GM12891 (cell line): ENCODE measurements around the gene ITGAD.
"Not testable (repeated sequence)": the region's sequence is repeated elsewhere in the genome, so short reads cannot be mapped to it uniquely, and the experiment has no call there.

Experiments used
- DNase-seq: peaks from one replicate; pipeline ENCODE4 v3.0.0; 2011; ENCODE audit warnings: low spot score; ENCODE audit not compliant: insufficient read length
- FAIRE-seq: peaks from 2 replicates; lab custom pipeline; 2011; peaks lifted over from hg19 to GRCh38; lab: Jason Lieb, UNC
- PAX5 ChIP-seq: IDR thresholded peaks from 2 replicates; pipeline ENCODE4 v1.6.1; 2011; ENCODE audit warnings: low read length, moderate library complexity, mild to moderate bottlenecking; ENCODE audit not compliant: insufficient read depth, severe bottlenecking
- POLR2A ChIP-seq: IDR thresholded peaks from 2 replicates; pipeline ENCODE4 v1.6.1; 2011; ENCODE audit warnings: low read depth, low read length, control low read depth
- POLR2AphosphoS5 ChIP-seq: IDR thresholded peaks from 2 replicates; pipeline ENCODE4 v1.6.1; 2011; ENCODE audit warnings: low read depth, low read length, control low read depth
- POU2F2 ChIP-seq: IDR thresholded peaks from 2 replicates; pipeline ENCODE4 v1.6.1; 2011; ENCODE audit warnings: low read depth, mild to moderate bottlenecking, control low read depth, low read length, moderate library complexity
- SPI1 ChIP-seq: IDR thresholded peaks from 2 replicates; pipeline ENCODE4 v1.6.1; 2011; ENCODE audit warnings: low read depth, low read length, control low read depth
- TAF1 ChIP-seq: IDR thresholded peaks from 2 replicates; pipeline ENCODE4 v1.6.1; 2011; ENCODE audit warnings: low read depth, low read length, control low read depth

The ITGAD gene

DNA sequence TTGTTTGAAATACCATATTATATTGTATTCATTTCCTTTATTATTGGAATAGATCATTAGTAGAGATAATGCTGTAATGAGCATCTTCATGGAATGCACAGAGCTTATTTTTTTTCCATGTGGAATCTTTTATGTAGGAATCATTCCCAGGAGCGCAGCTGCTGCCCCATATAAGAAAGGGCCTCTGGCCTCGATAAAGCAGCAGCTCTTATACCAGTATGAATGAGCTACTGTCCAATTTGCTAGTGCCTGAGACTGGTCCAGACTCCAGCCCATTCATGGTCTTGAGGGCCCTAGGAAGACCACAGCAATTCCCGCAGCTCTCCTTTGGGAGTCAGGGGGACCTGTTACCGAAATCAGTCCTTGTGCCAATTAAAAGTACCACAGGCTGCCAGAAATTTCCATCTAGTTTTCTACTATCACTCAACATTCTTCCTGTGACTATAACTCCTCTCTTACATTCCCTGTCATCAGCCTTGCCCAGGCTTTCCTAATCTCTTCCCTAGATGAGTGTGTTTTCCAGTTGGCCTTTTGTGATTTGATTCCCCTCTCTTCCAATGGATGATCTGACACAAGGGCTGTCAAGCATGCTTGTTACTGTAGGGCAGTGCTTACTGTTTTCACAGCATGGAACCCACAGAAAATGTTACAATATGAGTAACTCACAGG, 47.5 kb downstream of the ITGAD start:
- FAIRE-seq (no peak), DNase-seq (no peak)
- TF ChIP-seq POLR2AphosphoS5, result no peak

DNA sequence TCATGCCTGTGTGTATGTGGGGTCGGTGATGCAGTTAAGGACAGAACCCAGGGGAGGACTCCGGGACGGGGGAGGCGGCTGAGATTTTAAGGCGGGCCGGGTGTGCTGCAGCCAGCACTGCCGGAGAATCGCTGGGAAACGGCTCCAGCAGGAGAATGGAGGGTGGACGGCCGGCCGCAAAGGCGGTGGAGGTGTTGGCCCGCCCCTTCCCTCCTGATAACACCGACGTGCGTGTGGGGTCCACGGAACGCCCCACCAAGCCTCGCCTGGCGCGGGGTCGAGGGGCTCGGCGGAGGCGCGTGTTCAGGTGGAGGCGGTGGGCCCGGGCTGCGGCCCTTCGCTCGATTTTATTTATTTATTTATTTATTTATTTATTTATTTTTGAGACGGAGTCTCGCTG, 48.8 kb downstream of the ITGAD start:
- TF ChIP-seq POLR2A (no peak), POLR2AphosphoS5 (no peak), POU2F2 (no peak), TAF1 (no peak), SPI1 (no peak), PAX5 (no peak)
- no peak for FAIRE-seq
- DNase-seq, result no peak

DNA sequence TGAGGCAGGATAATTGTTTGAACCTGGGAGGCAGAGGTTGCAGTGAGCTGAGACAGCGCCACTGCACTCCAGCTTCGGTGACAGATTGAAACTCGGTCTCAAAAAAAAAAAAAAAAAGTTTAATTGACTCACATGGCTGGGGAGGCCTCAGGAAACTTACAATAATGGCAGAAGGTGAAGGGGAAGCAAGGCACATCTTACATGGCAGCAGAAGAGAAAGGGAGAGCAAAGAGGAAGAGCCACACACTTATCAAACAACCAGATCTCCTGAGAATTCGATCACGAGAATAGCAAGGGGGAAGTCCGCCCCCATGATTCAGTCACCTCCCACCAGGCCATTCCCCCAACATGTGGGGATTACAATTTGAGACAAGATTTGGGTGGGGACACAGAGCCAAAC, 52.8 kb downstream of the ITGAD start:
- not testable (repeated sequence) for FAIRE-seq, DNase-seq

DNA sequence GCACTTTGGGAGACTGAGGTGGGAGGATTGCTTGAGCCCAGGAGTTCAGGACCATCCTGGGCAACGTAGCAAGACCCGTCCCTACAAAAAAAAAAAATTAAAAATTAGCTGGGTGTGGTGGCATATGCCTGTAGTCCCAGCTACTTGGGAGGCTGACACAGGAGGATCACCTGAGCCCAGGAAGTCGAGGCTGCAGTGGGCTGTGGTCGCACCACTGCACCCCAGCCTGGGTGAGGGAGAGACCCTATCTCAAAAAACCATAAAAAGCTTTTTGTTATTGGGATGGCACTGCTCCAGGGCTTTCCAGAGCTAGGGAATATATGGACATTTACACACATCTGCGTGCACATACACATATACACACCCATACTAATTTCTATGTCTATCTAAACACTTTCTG, 58.1 kb downstream of the ITGAD start:
- DNase-seq (no peak), FAIRE-seq (no peak)
- TF ChIP-seq PAX5 (no peak), TAF1 (no peak), POLR2AphosphoS5 (no peak), SPI1 (no peak), POU2F2 (no peak), POLR2A (no peak)

DNA sequence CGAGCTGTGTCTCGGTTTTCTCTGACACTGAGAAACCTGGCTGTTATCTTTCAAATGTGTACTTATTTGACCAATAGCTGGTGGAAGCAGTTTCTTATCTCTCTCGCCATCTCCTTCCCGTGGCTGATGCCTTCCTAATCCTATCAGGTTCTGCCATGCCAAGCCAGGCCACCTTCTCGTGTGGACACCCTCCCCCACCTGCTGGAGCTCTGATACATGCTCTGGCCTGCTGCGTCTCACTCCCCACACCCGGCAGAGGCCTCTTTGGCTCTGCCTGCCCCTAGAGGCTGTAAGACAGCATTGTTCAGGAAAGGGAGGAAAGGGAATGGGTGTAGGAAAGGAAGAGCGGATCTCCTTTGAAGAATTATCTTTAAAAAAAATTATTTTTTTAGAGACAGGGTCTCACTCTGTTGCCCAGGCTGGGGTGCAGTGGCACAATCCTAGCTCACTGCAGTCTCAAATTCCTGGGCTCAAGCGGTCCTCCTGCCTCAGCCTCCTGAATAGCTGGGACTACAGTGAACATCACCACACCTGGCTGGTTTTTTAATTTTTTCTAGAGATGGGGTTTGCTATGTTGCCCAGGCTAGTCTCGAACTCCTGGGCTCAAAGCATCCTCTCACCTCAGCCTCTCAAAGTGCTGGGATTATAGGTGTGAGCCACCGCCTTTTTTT, 58.7 kb downstream of the ITGAD start:
- TF ChIP-seq POLR2AphosphoS5 (no peak), PAX5 (no peak), TAF1 (no peak), SPI1 (no peak), POU2F2 (no peak), POLR2A (no peak)
- DNase-seq (no peak), FAIRE-seq (no peak)

DNA sequence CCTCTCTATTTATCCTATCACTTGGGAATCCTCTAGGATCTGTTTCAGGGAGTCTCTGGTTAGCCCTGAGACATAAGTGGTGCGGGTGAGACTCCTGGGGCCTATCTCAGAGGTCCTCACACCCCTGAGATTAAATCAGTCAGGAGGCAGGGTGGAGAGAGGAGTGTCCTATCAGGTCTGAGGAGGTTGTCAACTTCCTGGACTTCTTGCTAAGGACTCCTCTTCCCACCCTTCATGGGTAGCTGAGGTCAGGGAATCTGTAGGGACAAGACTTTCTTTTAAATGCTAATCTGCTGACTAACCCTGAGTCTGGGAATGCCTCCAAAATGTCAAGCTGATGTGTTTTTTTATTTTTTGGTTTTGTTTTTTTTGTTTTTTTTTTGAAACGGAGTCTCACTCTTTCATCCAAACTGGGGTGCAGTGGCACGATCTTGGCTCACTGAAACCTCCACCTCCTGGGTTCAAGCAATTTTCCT, 59.5 kb downstream of the ITGAD start:
- FAIRE-seq (no peak), DNase-seq (no peak)
- TF ChIP-seq POLR2A (no peak), PAX5 (no peak), POLR2AphosphoS5 (no peak), SPI1 (no peak), TAF1 (no peak), POU2F2 (no peak)

DNA sequence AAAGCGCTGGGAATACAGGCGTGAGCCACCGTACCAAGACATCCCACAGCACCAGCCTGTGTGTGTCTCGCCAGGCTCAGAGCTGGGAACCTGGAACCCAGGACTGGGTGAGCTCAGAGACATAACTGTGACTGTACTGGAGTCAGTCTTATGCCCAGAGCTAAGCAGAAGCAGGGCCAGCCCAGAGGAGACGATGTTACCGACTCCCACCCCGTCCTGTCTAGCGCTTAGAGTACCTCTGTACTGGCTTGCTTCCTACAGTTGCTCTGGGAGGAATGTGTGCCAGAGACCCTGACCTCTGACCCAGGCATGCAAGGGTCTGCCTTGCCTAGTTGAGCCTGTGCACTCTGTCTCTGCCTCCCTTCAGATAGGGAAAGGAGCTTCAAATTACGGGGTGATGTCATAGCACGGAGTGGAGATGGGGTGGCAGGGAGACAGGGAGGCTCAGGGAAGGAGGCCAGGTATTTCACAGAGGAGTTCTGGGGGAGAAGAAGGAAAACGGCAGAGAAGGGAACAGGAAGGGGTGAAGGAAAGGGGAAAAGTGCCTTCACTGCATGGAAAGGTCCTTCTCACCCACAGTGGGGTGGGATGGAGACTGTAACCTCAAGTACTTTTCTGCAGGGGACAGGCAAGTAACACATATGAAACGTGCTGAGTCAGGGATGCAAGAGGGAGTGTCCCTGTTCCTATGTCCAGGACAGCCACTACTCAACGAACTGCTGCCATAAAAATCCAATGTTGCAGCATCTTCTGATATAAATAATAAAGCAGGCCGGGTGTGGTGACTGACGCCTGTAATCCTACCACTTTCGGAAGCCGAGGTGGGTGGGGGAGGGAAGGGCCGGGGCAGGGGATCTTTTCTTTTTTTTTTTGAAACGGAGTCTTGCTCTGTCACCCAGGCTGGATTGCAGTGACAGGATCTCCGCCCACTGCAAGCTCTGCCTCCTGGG, 60.4 kb downstream of the ITGAD start:
- FAIRE-seq (no peak), DNase-seq (no peak)
- TF ChIP-seq POLR2AphosphoS5 (no peak), TAF1 (no peak), POLR2A (no peak), POU2F2 (no peak), SPI1 (no peak), PAX5 (no peak)

DNA sequence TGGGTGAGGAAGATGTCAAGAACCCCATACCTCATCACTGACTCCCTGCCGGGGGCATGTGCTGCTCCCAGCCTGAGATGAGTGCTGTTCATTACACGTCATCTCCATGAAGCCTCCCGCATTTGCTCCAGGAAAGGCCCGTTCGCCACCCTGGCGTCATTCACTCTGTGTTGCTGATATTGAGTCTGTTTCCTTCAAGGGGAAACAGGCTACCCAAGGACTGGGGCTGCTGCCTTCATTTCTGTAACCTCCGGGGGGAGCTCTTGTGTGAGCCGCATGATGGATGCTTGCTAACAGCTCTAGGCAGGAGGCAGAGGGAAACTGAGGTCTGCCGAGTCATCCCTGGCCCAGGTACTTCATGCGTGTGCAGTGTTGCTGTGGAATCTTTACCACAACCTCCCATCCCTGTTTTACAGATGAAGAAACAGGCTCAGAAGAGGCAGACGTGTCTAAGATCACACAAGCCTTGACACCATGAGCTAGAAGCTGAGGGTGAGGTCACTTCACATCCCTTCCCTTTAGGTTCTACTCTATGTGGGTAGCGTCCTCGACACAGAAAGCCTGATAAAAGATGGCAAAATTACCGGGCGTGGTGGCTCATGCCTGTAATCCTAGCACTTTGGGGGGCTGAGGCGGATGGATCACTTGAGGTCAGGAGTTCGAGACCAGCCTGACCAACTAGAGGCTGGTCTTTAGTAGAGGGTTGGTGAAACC, 62.6 kb downstream of the ITGAD start:
- DNase-seq (no peak), FAIRE-seq (no peak)
- no peak for TF ChIP-seq POU2F2
- TF ChIP-seq SPI1, result no peak
- TF ChIP-seq POLR2A, result no peak
- TF ChIP-seq PAX5, result no peak
- no peak for TF ChIP-seq POLR2AphosphoS5
- TF ChIP-seq TAF1, result no peak

DNA sequence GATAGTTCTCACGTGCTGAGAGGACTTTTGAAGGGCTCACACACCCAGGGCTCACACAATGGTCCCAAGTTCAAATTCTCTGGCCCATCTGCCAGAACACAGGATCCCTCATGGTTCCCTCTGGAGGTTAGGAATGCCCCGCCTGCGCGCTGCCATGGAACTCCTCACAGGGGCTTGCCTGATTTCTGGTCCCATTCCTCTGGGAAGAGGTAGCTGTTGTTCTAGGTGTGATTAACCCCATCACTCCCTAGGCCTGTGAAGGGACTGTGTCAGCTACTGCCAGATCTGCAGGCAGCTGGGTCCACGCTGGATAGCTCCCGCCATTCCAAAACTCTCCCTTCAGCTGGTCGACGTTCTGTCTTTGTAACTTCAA, 63.8 kb downstream of the ITGAD start:
- DNase-seq, result no peak

More for the DNA sequence above, 63.8 kb downstream of the ITGAD start:
- FAIRE-seq, result no peak
- TF ChIP-seq SPI1 (no peak), POLR2A (no peak), TAF1 (no peak), POU2F2 (no peak), PAX5 (no peak), POLR2AphosphoS5 (no peak)
